HL-60/S4 treated with retinoic acid at 250 ng/mL for 4 days and 3 days (cell line): ENCODE data around the gene CFAP126.
"Not testable (repeated sequence)": the region's sequence is repeated elsewhere in the genome, so short reads cannot be mapped to it uniquely, and the experiment has no call there.

Experiments used
- in situ Hi-C: fragments of 300-500 bp; cut with MboI; formaldehyde crosslinking; loops from 2 replicates; pipeline ENCODE4 v1.7.0; 2022; ENCODE audit warnings: low sequenced_read_pairs

Gene CFAP126

GRCh38 chr1:161382214-161383019 is 14.7 kb upstream of the CFAP126 start:
- in situ Hi-C loops, result loop anchor here (10.0 kb wide), 1 partner anchor 178 kb away; the partner anchor contains the start of gene NDUFS2

GRCh38 chr1:161381707-161382106 is 14.0 kb upstream of the CFAP126 start:
- in situ Hi-C loops, result loop anchor here (10.0 kb wide), 1 partner anchor 177 kb away; the partner anchor contains the start of gene NDUFS2

- in situ Hi-C loops, result loop anchor here (10.0 kb wide), 1 partner anchor 154 kb away; the partner anchor contains the start of genes APOA2 and TOMM40L
Observed at GRCh38 chr1:161379071-161379470, 11.4 kb upstream of the CFAP126 start.

- in situ Hi-C loops, result loop anchor here (10.0 kb wide), 1 partner anchor 153 kb away; the partner anchor contains the start of genes APOA2 and TOMM40L
Observed at GRCh38 chr1:161378014-161378413, 10.3 kb upstream of the CFAP126 start.

GRCh38 chr1:161374373-161374772 is 6.7 kb upstream of the CFAP126 start:
- in situ Hi-C loops, result loop anchor here (10.0 kb wide), 1 partner anchor 150 kb away; the partner anchor contains the start of genes APOA2 and TOMM40L

- in situ Hi-C loops, result loop anchor here (10.0 kb wide), 1 partner anchor 149 kb away; the partner anchor contains the start of genes APOA2 and TOMM40L
Observed at GRCh38 chr1:161373442-161373841, 5.8 kb upstream of the CFAP126 start.

GRCh38 chr1:161365207-161365606 is 2.5 kb downstream of the CFAP126 start:
- in situ Hi-C loops, result no loop called here

GRCh38 chr1:161364332-161364731 is 3.3 kb downstream of the CFAP126 start:
- in situ Hi-C loops, result no loop called here

- in situ Hi-C loops, result no loop called here
Observed at GRCh38 chr1:161359291-161359690, 8.4 kb downstream of the CFAP126 start.

- in situ Hi-C loops, result no loop called here
Observed at GRCh38 chr1:161357073-161357472, 10.6 kb downstream of the CFAP126 start.

GRCh38 chr1:161351482-161351881 is 16.2 kb downstream of the CFAP126 start:
- in situ Hi-C loops, result no loop called here

- in situ Hi-C loops, result no loop called here
Observed at GRCh38 chr1:161350671-161351070, 17.0 kb downstream of the CFAP126 start.

GRCh38 chr1:161342821-161343220 is 24.9 kb downstream of the CFAP126 start:
- in situ Hi-C loops, result no loop called here

- in situ Hi-C loops, result no loop called here
Observed at GRCh38 chr1:161342177-161342576, 25.5 kb downstream of the CFAP126 start.

- in situ Hi-C loops, result no loop called here
Observed at GRCh38 chr1:161335796-161336195, 31.9 kb downstream of the CFAP126 start.

- in situ Hi-C loops, result no loop called here
Observed at GRCh38 chr1:161333166-161333565, 34.5 kb downstream of the CFAP126 start.

- in situ Hi-C loops, result no loop called here
Observed at GRCh38 chr1:161330346-161330745, 37.3 kb downstream of the CFAP126 start.

GRCh38 chr1:161324020-161324419 is 43.7 kb downstream of the CFAP126 start:
- in situ Hi-C loops, result no loop called here

- in situ Hi-C loops, result not testable (repeated sequence)
Observed at GRCh38 chr1:161315841-161316674, 51.6 kb downstream of the CFAP126 start.
